ENCODE results near the gene ABR.
A peak's percentile ranks its signal among the peaks of the same experiment; 100 is the strongest.

ABR gene

GRCh38 chr17:1179818-1180742, at the start of gene ABR:
TSS of gene ABR (minus strand) at chr17:1179981. CDS start at chr17:1179727, 254 bp downstream.
- ATAC-seq (ENCODE audit: low read depth) (peak; percentile 6; the same call in 1 of the 3 replicates), DNase-seq (ENCODE audit: low spot score) (no peak)
- Histone ChIP-seq H3K27me3 (ENCODE audit: insufficient read depth, poor library complexity, severe bottlenecking) (peaks cover 18% of the 10 kb centered on the region), H3K4me1 (ENCODE audit: insufficient read depth, poor library complexity, severe bottlenecking) (no peaks in the 10 kb centered on the region), H3K9me3 (ENCODE audit: severe bottlenecking) (no peaks in the 10 kb centered on the region), H3K4me3 (ENCODE audit: severe bottlenecking) (peak within 1 kb of the TSS; percentile 36), H3K36me3 (ENCODE audit: low read depth) (no peaks in the 10 kb centered on the region), H3K27ac (ENCODE audit: poor library complexity, severe bottlenecking) (no peak within 1 kb of the TSS)
- no peak for TF ChIP-seq CTCF (IDR thresholded peaks at IDR 0.05; ENCODE audit: poor library complexity, severe bottlenecking)

- Histone ChIP-seq H3K27me3 (ENCODE audit: insufficient read depth, poor library complexity, severe bottlenecking) (peaks cover 55% of the 10 kb centered on the region), H3K9me3 (ENCODE audit: severe bottlenecking) (no peaks in the 10 kb centered on the region), H3K27ac (ENCODE audit: poor library complexity, severe bottlenecking) (no peak overlapping the region), H3K4me1 (ENCODE audit: insufficient read depth, poor library complexity, severe bottlenecking) (no peaks in the 10 kb centered on the region), H3K4me3 (ENCODE audit: severe bottlenecking) (peak overlapping the region; percentile 26), H3K36me3 (ENCODE audit: low read depth) (no peaks in the 10 kb centered on the region)
- TF ChIP-seq CTCF (IDR thresholded peaks at IDR 0.05; ENCODE audit: poor library complexity, severe bottlenecking), result no peak
- ATAC-seq (ENCODE audit: low read depth) (peak; percentile 50; the same call in 1 of the 3 replicates), DNase-seq (ENCODE audit: low spot score) (no peak)
These were observed 49.6 kb upstream of the ABR start for GRCh38 chr17:1229349-1229899.

GRCh38 chr17:1228781-1229348, 49.1 kb upstream of the ABR start:
- DNase-seq (ENCODE audit: low spot score), result no peak
- no peak overlapping the region for H3K27ac ChIP-seq (ENCODE audit: poor library complexity, severe bottlenecking)

GRCh38 chr17:1227917-1228780, 48.4 kb upstream of the ABR start:
- Histone ChIP-seq H3K4me1 (ENCODE audit: insufficient read depth, poor library complexity, severe bottlenecking) (no peaks in the 10 kb centered on the region), H3K9me3 (ENCODE audit: severe bottlenecking) (no peaks in the 10 kb centered on the region), H3K27me3 (ENCODE audit: insufficient read depth, poor library complexity, severe bottlenecking) (peaks cover 55% of the 10 kb centered on the region), H3K4me3 (ENCODE audit: severe bottlenecking) (no peak overlapping the region), H3K27ac (ENCODE audit: poor library complexity, severe bottlenecking) (no peak overlapping the region), H3K36me3 (ENCODE audit: low read depth) (no peaks in the 10 kb centered on the region)
- DNase-seq (ENCODE audit: low spot score) (no peak), ATAC-seq (ENCODE audit: low read depth) (no peak; the same call in 2 of the 3 replicates)
- TF ChIP-seq CTCF (IDR thresholded peaks at IDR 0.05; ENCODE audit: poor library complexity, severe bottlenecking), result no peak

More at GRCh38 chr17:1228781-1229348, 49.1 kb upstream of the ABR start:
- Histone ChIP-seq H3K4me3 (ENCODE audit: severe bottlenecking) (peak overlapping the region; percentile 26), H3K27me3 (ENCODE audit: insufficient read depth, poor library complexity, severe bottlenecking) (peaks cover 55% of the 10 kb centered on the region), H3K4me1 (ENCODE audit: insufficient read depth, poor library complexity, severe bottlenecking) (no peaks in the 10 kb centered on the region), H3K9me3 (ENCODE audit: severe bottlenecking) (no peaks in the 10 kb centered on the region), H3K36me3 (ENCODE audit: low read depth) (no peaks in the 10 kb centered on the region)
- no peak for TF ChIP-seq CTCF (IDR thresholded peaks at IDR 0.05; ENCODE audit: poor library complexity, severe bottlenecking)
- ATAC-seq (ENCODE audit: low read depth), result no peak
